ENCODE results near the gene PNCK. TPM values are rescaled to one million over a fixed set of nuclear protein-coding genes. Genes with fewer than 3 reads are reported as not detected.
"Not testable (repeated sequence)": the region's sequence is repeated elsewhere in the genome, so short reads cannot be mapped to it uniquely, and the experiment has no call there.

Gene PNCK
- total RNA-seq, 1 experiment from 2014 or later = 0.84 TPM

GRCh38 chrX:153705403-153706060 lies 31.9 kb upstream of the PNCK start:
- H3K9ac ChIP-seq (ENCODE audit: low read length); H3K27ac ChIP-seq (ENCODE audit: low read depth, low read length); H2AFZ ChIP-seq (ENCODE audit: low read depth, low read length, poor library complexity, severe bottlenecking); H3K4me2 ChIP-seq (ENCODE audit: low read length); H3K4me1 ChIP-seq (ENCODE audit: control insufficient read depth in 1 of 2, insufficient read depth in 2 of 2, low read length in 2 of 2); H3K4me3 ChIP-seq (replicated peaks in 1 of 2; ENCODE audit: low read depth in 1 of 2, low read length in 2 of 2); DNase-seq (ENCODE audit: low read depth, low spot score); H3K9me3 ChIP-seq (ENCODE audit: control insufficient read depth in 1 of 2, insufficient read depth in 1 of 2, low read depth in 1 of 2, low read length in 2 of 2); H3K9me2 ChIP-seq (ENCODE audit: insufficient read depth); H3K27me3 ChIP-seq (ENCODE audit: insufficient read depth, low read length); POLR2A ChIA-PET; CTCF ChIA-PET; H4K20me1 ChIP-seq (ENCODE audit: insufficient read depth); ATAC-seq; H3K36me3 ChIP-seq (ENCODE audit: control insufficient read depth in 1 of 2, insufficient read depth in 2 of 2, low read length in 2 of 2); RAD21 ChIA-PET (ENCODE audit: low non-redundant PET in 1 of 2, low total read pairs in 2 of 2, uncharacterized antibody in 2 of 2, unreplicated experiment in 2 of 2); BruUV-seq (replicated peaks): not testable (repeated sequence)
- intact Hi-C loops (cut with micrococcal nuclease) = loop anchor here (5.0 kb wide), 1 partner anchor 148 kb away; no protein-coding TSS in a partner anchor
- H3K79me2 ChIP-seq (ENCODE audit: insufficient read depth, low read length) = peaks cover 13% of the 10 kb centered on the region; the same call in 1 of the 2 replicates

DNA sequence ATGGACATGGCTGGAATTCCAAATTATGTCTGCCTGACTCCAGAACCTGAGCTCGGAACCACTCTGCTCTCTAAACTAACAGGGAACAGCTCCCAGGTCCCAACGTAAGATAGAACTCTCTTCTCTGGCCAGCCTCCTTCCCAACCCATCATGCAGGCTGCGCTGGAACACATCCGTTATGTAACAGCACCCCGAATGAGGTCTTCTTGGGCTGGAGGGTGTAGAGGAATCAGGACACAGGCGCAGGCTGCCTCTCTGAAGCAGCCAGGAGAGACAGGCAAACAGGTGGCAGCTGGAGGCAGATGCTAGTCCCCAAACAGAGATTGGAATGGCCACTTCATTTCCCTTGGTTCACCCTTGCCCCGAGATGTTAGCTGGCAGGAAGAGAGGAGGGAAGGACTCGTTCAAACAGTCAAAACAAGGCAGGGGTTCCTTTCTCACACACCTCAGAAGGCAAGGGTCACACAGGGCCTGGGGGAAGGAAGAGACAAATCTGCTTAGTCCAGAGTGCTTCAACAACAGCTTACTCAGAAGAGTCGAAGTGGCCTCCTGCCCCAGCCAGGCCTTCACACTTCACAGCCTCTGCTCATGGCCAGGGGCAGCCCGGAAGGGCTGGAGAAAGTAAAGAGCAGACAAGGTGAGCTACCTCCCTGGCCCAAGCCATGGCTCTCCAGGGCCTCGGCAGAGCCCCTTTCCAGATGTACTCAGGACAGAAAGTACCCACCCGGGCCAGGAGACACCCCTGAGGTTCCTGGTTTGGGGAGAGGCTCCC lies 31.2 kb upstream of the PNCK start:
- H3K27me3 ChIP-seq (ENCODE audit: insufficient read depth, low read length); H3K27ac ChIP-seq (ENCODE audit: low read depth, low read length); H3K9ac ChIP-seq (ENCODE audit: low read length); RAD21 ChIA-PET (ENCODE audit: low non-redundant PET in 1 of 2, low total read pairs in 2 of 2, uncharacterized antibody in 2 of 2, unreplicated experiment in 2 of 2); H3K4me1 ChIP-seq (ENCODE audit: control insufficient read depth in 1 of 2, insufficient read depth in 2 of 2, low read length in 2 of 2); ATAC-seq; H3K4me2 ChIP-seq (ENCODE audit: low read length); DNase-seq (ENCODE audit: low read depth, low spot score); H3K9me3 ChIP-seq (ENCODE audit: control insufficient read depth in 1 of 2, insufficient read depth in 1 of 2, low read depth in 1 of 2, low read length in 2 of 2); H3K36me3 ChIP-seq (ENCODE audit: control insufficient read depth in 1 of 2, insufficient read depth in 2 of 2, low read length in 2 of 2); H4K20me1 ChIP-seq (ENCODE audit: insufficient read depth); H3K9me2 ChIP-seq (ENCODE audit: insufficient read depth); CTCF ChIA-PET; POLR2A ChIA-PET; BruUV-seq (replicated peaks); H3K4me3 ChIP-seq (replicated peaks in 1 of 2; ENCODE audit: low read depth in 1 of 2, low read length in 2 of 2); H2AFZ ChIP-seq (ENCODE audit: low read depth, low read length, poor library complexity, severe bottlenecking): not testable (repeated sequence)
- H3K79me2 ChIP-seq (ENCODE audit: insufficient read depth, low read length) = peaks cover 13% of the 10 kb centered on the region; the same call in 1 of the 2 replicates
- intact Hi-C loops (cut with micrococcal nuclease) = loop anchor here (5.0 kb wide), 1 partner anchor 148 kb away; no protein-coding TSS in a partner anchor
